H9 (cell line): ENCODE measurements around the gene NDRG4. TPM values are rescaled to one million over a fixed set of nuclear protein-coding genes. Genes with fewer than 3 reads are reported as not detected.

Experiments used
- DNase-seq: peaks from one replicate; pipeline ENCODE4 v3.0.0-alpha.2; 2017
- H2AFZ ChIP-seq: one replicate; pipeline ENCODE4 v1.6.1; 2013; ENCODE audit warnings: mild to moderate bottlenecking, low read length, control low read depth, moderate library complexity
- H2AK5ac ChIP-seq: 2 replicates; pipeline ENCODE4 v1.6.1; 2013; ENCODE audit warnings: low read length, control low read depth, mixed read lengths; ENCODE audit not compliant: insufficient read length
- H2BK120ac ChIP-seq: one replicate; pipeline ENCODE4 v1.6.1; 2013; ENCODE audit warnings: low read depth, mild to moderate bottlenecking, low read length, control low read depth, inconsistent platforms; ENCODE audit not compliant: poor library complexity, severe bottlenecking
- H2BK12ac ChIP-seq: 2 replicates; pipeline ENCODE4 v1.6.1; 2013; ENCODE audit warnings: low read length, control low read depth, mixed read lengths, low read depth; ENCODE audit not compliant: insufficient read length
- H2BK15ac ChIP-seq: 2 replicates; pipeline ENCODE4 v1.6.1; 2013; ENCODE audit warnings: low read depth, low read length, control low read depth
- H2BK20ac ChIP-seq: one replicate; pipeline ENCODE4 v1.6.1; 2013; ENCODE audit warnings: low read depth, mild to moderate bottlenecking, low read length, control low read depth, inconsistent platforms; ENCODE audit not compliant: poor library complexity, severe bottlenecking
- H2BK5ac ChIP-seq: 2 replicates; pipeline ENCODE4 v1.6.1; 2013; ENCODE audit warnings: low read length, control low read depth, mixed read lengths; ENCODE audit not compliant: insufficient read length
- H3K14ac ChIP-seq: 2 replicates; pipeline ENCODE4 v1.6.1; 2013; ENCODE audit warnings: low read length, control low read depth; ENCODE audit not compliant: insufficient read depth
- H3K18ac ChIP-seq: 2 replicates; pipeline ENCODE4 v1.6.1; 2013; ENCODE audit warnings: low read depth, mild to moderate bottlenecking, mixed read lengths, low read length, control low read depth; ENCODE audit not compliant: insufficient read length
- H3K23ac ChIP-seq: 2 replicates; pipeline ENCODE4 v1.6.1; 2013; ENCODE audit warnings: low read length, control low read depth, mixed read lengths, low read depth; ENCODE audit not compliant: insufficient read length
- H3K23me2 ChIP-seq: 2 replicates; pipeline ENCODE4 v1.6.1; 2013; ENCODE audit warnings: low read depth, mild to moderate bottlenecking, mixed read lengths, low read length, control low read depth; ENCODE audit not compliant: insufficient read length, poor library complexity, severe bottlenecking
- H3K27ac ChIP-seq: 2 replicates; pipeline ENCODE4 v1.5.1; 2013; ENCODE audit warnings: low read length, control low read depth, mixed read lengths, low read depth; ENCODE audit not compliant: insufficient read length
- H3K27me3 ChIP-seq: 2 replicates; pipeline ENCODE4 v1.6.1; 2013; ENCODE audit warnings: low read length, control low read depth, inconsistent platforms; ENCODE audit not compliant: insufficient read depth
- H3K4ac ChIP-seq: 2 replicates; pipeline ENCODE4 v1.6.1; 2013; ENCODE audit warnings: low read depth, mild to moderate bottlenecking, control low read depth, inconsistent platforms, low read length, moderate library complexity
- H3K4me1 ChIP-seq: 2 replicates; pipeline ENCODE4 v1.6.1; 2013; ENCODE audit warnings: low read length, control low read depth, inconsistent platforms; ENCODE audit not compliant: insufficient read depth
- H3K4me2 ChIP-seq: 2 replicates; pipeline ENCODE4 v1.6.1; 2013; ENCODE audit warnings: low read length, control low read depth, mixed read lengths; ENCODE audit not compliant: insufficient read length, insufficient read depth
- H3K56ac ChIP-seq: 2 replicates; pipeline ENCODE4 v1.6.1; 2013; ENCODE audit warnings: low read depth, mild to moderate bottlenecking, mixed read lengths, low read length, control low read depth; ENCODE audit not compliant: insufficient read length
- H3K79me1 ChIP-seq: 2 replicates; pipeline ENCODE4 v1.6.1; 2013; ENCODE audit warnings: low read depth, mild to moderate bottlenecking, moderate library complexity, low read length, control low read depth, inconsistent platforms; ENCODE audit not compliant: insufficient read depth, poor library complexity, severe bottlenecking
- H3K79me2 ChIP-seq: 2 replicates; pipeline ENCODE4 v1.6.1; 2013; ENCODE audit warnings: low read length, control low read depth, inconsistent platforms; ENCODE audit not compliant: insufficient read depth
- H3K9ac ChIP-seq: 2 replicates; pipeline ENCODE4 v1.6.1; 2013; ENCODE audit warnings: low read length, control low read depth, mixed read lengths; ENCODE audit not compliant: insufficient read length; ENCODE audit errors: extremely low read depth
- H3K9me3 ChIP-seq: one replicate; pipeline ENCODE4 v1.6.1; 2013; ENCODE audit warnings: low read depth, low read length, inconsistent platforms; ENCODE audit not compliant: control insufficient read depth
- H3T11ph ChIP-seq: one replicate; pipeline ENCODE4 v1.6.1; 2013; ENCODE audit warnings: mild to moderate bottlenecking, low read length, control low read depth, inconsistent platforms
- H4K20me1 ChIP-seq: one replicate; pipeline ENCODE4 v1.6.1; 2013; ENCODE audit not compliant: control insufficient read depth, insufficient read length, insufficient read depth
- H4K5ac ChIP-seq: 2 replicates; pipeline ENCODE4 v1.6.1; 2013; ENCODE audit warnings: low read depth, mild to moderate bottlenecking, mixed read lengths, low read length, control low read depth; ENCODE audit not compliant: insufficient read length
- H4K8ac ChIP-seq: replicated peaks from 2 replicates; pipeline ENCODE4 v1.6.1; 2013; ENCODE audit warnings: low read length, control low read depth, mixed read lengths, low read depth; ENCODE audit not compliant: insufficient read length
- H4K91ac ChIP-seq: 2 replicates; pipeline ENCODE4 v1.6.1; 2013; ENCODE audit warnings: low read depth, mild to moderate bottlenecking, moderate library complexity, mixed read lengths, low read length, control low read depth; ENCODE audit not compliant: insufficient read length
- H3K27ac Mint-ChIP-seq, 3 experiments: 2 replicates in 2 of 3; 3 replicates in 1 of 3; pipeline ENCODE4 v1.8.0; 2020 to 2021; ENCODE audit warnings: mixed read lengths in 3 of 3, mild to moderate bottlenecking in 1 of 3, moderate library complexity in 1 of 3
- H3K27me3 Mint-ChIP-seq: 2 replicates; pipeline ENCODE4 v1.8.0; 2021; ENCODE audit warnings: low read depth, mild to moderate bottlenecking, moderate library complexity, mixed read lengths
- H3K36me3 Mint-ChIP-seq, 3 experiments: 2 replicates in 2 of 3; 3 replicates in 1 of 3; pipeline ENCODE4 v1.8.0; 2020 to 2021; ENCODE audit warnings: low read depth in 3 of 3, mixed read lengths in 3 of 3; ENCODE audit not compliant: insufficient read depth in 1 of 3
- H3K4me1 Mint-ChIP-seq, 2 experiments: 2 replicates each; pipeline ENCODE4 v1.8.0; 2020; ENCODE audit warnings: mixed read lengths in 2 of 2
- H3K4me3 Mint-ChIP-seq, 2 experiments: 2 replicates in 1 of 2; 3 replicates in 1 of 2; pipeline ENCODE4 v1.8.0; 2020 to 2021; ENCODE audit warnings: mild to moderate bottlenecking in 2 of 2, mixed read lengths in 2 of 2, moderate library complexity in 1 of 2
- H3K9me3 Mint-ChIP-seq, 2 experiments: 2 replicates in 1 of 2; 3 replicates in 1 of 2; pipeline ENCODE4 v1.8.0; 2020; ENCODE audit warnings: mild to moderate bottlenecking in 2 of 2, mixed read lengths in 2 of 2, moderate library complexity in 1 of 2
- WGBS: extraction: QIAGEN DNeasy Blood & Tissue Kit; methylation state at CpG from one replicate; pipeline ENCODE4 v1.1.7; 2013; ENCODE audit warnings: missing lambda C conversion rate, low lambda C conversion rate, mixed read lengths; ENCODE audit not compliant: insufficient read length; ENCODE audit errors: extremely low coverage; 5-methylcytosine and 5-hydroxymethylcytosine counted together
- total RNA-seq: library from RNA; stranded (reverse); gene quantifications from 2 replicates; pipeline ENCODE4 v1.2.1, GENCODE V29; 2021
- TF ChIP-seq, protein P1 (sequence below): fragments of 200-600 bp; sonication (generic); conservative IDR thresholded peaks from 3 replicates; pipeline ENCODE4 v1.8.0; 2021; ENCODE audit warnings: antibody characterized with exemption, mild to moderate bottlenecking

The NDRG4 gene
- total RNA-seq, 1 experiment from 2014 or later, result 18.6 TPM

GRCh38 chr16:58451945-58452401 is 48.0 kb upstream of the NDRG4 start:
- Histone ChIP-seq H2BK5ac (no peak overlapping the region), H2BK120ac (no peak overlapping the region), H3K9ac (no peak overlapping the region), H3K79me1 (no peaks in the 10 kb centered on the region), H4K5ac (no peak overlapping the region), H3K4me1 (no peaks in the 10 kb centered on the region), H3K18ac (no peak overlapping the region), H3K9me3 (no peaks in the 10 kb centered on the region), H3K56ac (no peak overlapping the region), H4K20me1 (no peaks in the 10 kb centered on the region), H2AFZ (no peak overlapping the region), H3K79me2 (no peaks in the 10 kb centered on the region), H3K14ac (no peak overlapping the region), H2AK5ac (no peak overlapping the region), H4K8ac (no peak overlapping the region), H2BK12ac (no peak overlapping the region), H2BK20ac (no peak overlapping the region), H3K23me2 (no peaks in the 10 kb centered on the region), H3K27me3 (no peaks in the 10 kb centered on the region), H3K23ac (no peak overlapping the region), H3T11ph (no peak overlapping the region), H3K27ac (no peak overlapping the region), H4K91ac (no peak overlapping the region), H3K4me2 (no peak overlapping the region), H2BK15ac (no peak overlapping the region), H3K4ac (no peak overlapping the region)
- Mint-ChIP-seq H3K4me3 (no peak overlapping the region), H3K36me3 (no peaks in the 10 kb centered on the region), H3K9me3 (no peaks in the 10 kb centered on the region), H3K27ac (no peak overlapping the region), H3K27me3 (peaks cover 49% of the 10 kb centered on the region), H3K4me1 (peaks cover 0 to 5% of the 10 kb centered on the region in 2 experiments; a peak in 2 of 4 replicates)
- TF ChIP-seq, protein P1, sequence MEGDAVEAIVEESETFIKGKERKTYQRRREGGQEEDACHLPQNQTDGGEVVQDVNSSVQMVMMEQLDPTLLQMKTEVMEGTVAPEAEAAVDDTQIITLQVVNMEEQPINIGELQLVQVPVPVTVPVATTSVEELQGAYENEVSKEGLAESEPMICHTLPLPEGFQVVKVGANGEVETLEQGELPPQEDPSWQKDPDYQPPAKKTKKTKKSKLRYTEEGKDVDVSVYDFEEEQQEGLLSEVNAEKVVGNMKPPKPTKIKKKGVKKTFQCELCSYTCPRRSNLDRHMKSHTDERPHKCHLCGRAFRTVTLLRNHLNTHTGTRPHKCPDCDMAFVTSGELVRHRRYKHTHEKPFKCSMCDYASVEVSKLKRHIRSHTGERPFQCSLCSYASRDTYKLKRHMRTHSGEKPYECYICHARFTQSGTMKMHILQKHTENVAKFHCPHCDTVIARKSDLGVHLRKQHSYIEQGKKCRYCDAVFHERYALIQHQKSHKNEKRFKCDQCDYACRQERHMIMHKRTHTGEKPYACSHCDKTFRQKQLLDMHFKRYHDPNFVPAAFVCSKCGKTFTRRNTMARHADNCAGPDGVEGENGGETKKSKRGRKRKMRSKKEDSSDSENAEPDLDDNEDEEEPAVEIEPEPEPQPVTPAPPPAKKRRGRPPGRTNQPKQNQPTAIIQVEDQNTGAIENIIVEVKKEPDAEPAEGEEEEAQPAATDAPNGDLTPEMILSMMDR, result no peak
- no peak for DNase-seq
- no CpG with 5 or more reads among the region's 1 CpG for WGBS
